H1 (cell line): ENCODE measurements around the gene EIF3B.

Experiments
- EP300 ChIP-seq, 2 experiments: IDR thresholded peaks; 1 replicate in 1 of 2; 2 replicates in 1 of 2; pipeline ENCODE4 v1.6.1; 2011 to 2012; ENCODE audit warnings: low read depth in 2 of 2, low read length in 2 of 2, mild to moderate bottlenecking in 2 of 2, borderline replicate concordance in 1 of 2, inconsistent platforms in 1 of 2, moderate library complexity in 1 of 2
- EZH2 ChIP-seq: fragments of 200-600 bp; sonication (generic); IDR thresholded peaks from 2 replicates; pipeline ENCODE4 v1.7.1; 2012; ENCODE audit warnings: low read depth, mild to moderate bottlenecking, moderate library complexity, low read length, inconsistent platforms; ENCODE audit not compliant: severe bottlenecking
- GABPA ChIP-seq: IDR thresholded peaks from 2 replicates; pipeline ENCODE4 v1.6.1; 2011; ENCODE audit warnings: mild to moderate bottlenecking, low read length, moderate library complexity, borderline replicate concordance; ENCODE audit not compliant: insufficient read depth
- RBBP5 ChIP-seq: IDR thresholded peaks from 2 replicates; pipeline ENCODE4 v1.7.1; 2012; ENCODE audit warnings: low read depth, mild to moderate bottlenecking, inconsistent platforms, low read length, moderate library complexity, borderline replicate concordance
- TF ChIP-seq, protein P1 (sequence below), 3 experiments: IDR thresholded peaks; 1 replicate in 2 of 3; 2 replicates in 1 of 3; pipeline versions ENCODE4 v1.5.1 to v1.6.1; 2011; ENCODE audit warnings: low read length in 3 of 3, mild to moderate bottlenecking in 3 of 3, inconsistent platforms in 2 of 3, low read depth in 1 of 3, moderate library complexity in 1 of 3; ENCODE audit not compliant: insufficient read depth in 1 of 3; ENCODE audit errors: control extremely low read depth in 1 of 3

DNA sequence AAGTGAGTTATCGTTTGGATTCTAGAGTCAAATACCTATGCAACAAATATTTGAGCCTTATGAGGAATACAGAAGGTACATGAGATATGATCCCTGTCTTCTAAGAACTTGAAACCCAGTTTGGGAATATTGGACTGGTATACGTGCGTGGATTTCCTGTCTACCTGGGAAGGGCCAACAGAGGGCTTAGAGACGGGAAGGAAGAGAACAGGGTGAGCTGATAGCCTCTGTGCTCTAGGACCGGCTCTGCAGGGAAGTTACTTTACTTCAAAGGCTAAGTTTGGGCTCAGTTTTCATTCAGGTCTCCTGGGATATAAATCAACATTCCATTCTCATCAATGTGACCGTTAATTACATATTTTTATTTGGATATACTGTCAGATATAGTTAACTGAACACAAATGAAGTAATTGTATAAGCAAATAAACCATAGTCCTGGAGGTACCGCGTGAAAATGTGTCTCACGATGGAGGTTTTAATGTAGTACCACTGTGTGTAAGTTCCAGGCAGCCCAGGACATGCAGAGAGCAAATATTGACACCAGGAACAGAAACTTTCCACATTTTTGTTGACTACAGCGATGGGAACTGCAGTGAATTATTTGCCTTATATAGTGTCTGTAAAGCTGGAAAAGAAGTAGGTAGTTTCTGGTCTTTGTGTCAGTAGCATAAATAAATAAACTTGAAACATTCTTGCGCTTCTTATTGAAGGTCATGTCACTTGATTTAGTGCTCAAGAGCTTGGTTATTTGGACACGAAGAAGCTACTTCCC lies 57.4 kb downstream of the EIF3B start:
- TF ChIP-seq, protein P1, sequence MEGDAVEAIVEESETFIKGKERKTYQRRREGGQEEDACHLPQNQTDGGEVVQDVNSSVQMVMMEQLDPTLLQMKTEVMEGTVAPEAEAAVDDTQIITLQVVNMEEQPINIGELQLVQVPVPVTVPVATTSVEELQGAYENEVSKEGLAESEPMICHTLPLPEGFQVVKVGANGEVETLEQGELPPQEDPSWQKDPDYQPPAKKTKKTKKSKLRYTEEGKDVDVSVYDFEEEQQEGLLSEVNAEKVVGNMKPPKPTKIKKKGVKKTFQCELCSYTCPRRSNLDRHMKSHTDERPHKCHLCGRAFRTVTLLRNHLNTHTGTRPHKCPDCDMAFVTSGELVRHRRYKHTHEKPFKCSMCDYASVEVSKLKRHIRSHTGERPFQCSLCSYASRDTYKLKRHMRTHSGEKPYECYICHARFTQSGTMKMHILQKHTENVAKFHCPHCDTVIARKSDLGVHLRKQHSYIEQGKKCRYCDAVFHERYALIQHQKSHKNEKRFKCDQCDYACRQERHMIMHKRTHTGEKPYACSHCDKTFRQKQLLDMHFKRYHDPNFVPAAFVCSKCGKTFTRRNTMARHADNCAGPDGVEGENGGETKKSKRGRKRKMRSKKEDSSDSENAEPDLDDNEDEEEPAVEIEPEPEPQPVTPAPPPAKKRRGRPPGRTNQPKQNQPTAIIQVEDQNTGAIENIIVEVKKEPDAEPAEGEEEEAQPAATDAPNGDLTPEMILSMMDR (IDR thresholded peaks at IDR 0.05; ENCODE audit: control extremely low read depth in 1 of 3, insufficient read depth in 1 of 3, low read depth in 1 of 3, low read length in 3 of 3) = no peak
- TF ChIP-seq GABPA (no peak), RBBP5 (no peak), EP300 (IDR thresholded peaks at IDR 0.05; ENCODE audit: borderline replicate concordance in 1 of 2, low read depth in 2 of 2, low read length in 2 of 2) (no peak), EZH2 (no peak)
